T-helper 9 cell (primary cell): ENCODE data around the gene RGR.

ENCODE experiments used
- DNase-seq: peaks from one replicate; pipeline ENCODE4 v3.0.0-alpha.2; 2020
- total RNA-seq, 2 donors: gene quantifications; one replicate each; lab custom pipeline; 2026; lab: John Stamatoyannopoulos, UW

Gene RGR
- total RNA-seq: 0 reads per million in 2 donors

- DNase-seq: no peak
These were observed at the start of gene RGR for GRCh38 chr10:84244651-84245270. RGR (plus strand) TSS chr10:84245053; CDS start chr10:84245091, 38 bp downstream.

- DNase-seq: no peak
These were observed 48.8 kb upstream of the RGR start for GRCh38 chr10:84196083-84196482.

- no peak for DNase-seq
These were observed 47.9 kb upstream of the RGR start for GRCh38 chr10:84196941-84197340.

- DNase-seq: no peak
These were observed 47.2 kb upstream of the RGR start for GRCh38 chr10:84197643-84198042.

- no peak for DNase-seq
These were observed 46.5 kb upstream of the RGR start for GRCh38 chr10:84198206-84198915.

GRCh38 chr10:84200537-84201243, 44.2 kb upstream of the RGR start:
- DNase-seq: no peak

- no peak for DNase-seq
These were observed 43.6 kb upstream of the RGR start for GRCh38 chr10:84201244-84201606.

GRCh38 chr10:84201682-84202081, 43.2 kb upstream of the RGR start:
- no peak for DNase-seq

GRCh38 chr10:84202349-84202748, 42.5 kb upstream of the RGR start:
- no peak for DNase-seq

GRCh38 chr10:84204122-84204521, 40.7 kb upstream of the RGR start:
- no peak for DNase-seq

GRCh38 chr10:84204610-84205009, 40.2 kb upstream of the RGR start:
- no peak for DNase-seq

GRCh38 chr10:84205049-84205852, 39.6 kb upstream of the RGR start:
- peak; percentile 47 for DNase-seq

GRCh38 chr10:84205853-84206525, 38.9 kb upstream of the RGR start:
- DNase-seq: no peak

- no peak for DNase-seq
These were observed 36.8 kb upstream of the RGR start for GRCh38 chr10:84208023-84208422.

- no peak for DNase-seq
These were observed 33.3 kb upstream of the RGR start for GRCh38 chr10:84211566-84211965.

GRCh38 chr10:84212014-84212413, 32.8 kb upstream of the RGR start:
- DNase-seq: no peak

GRCh38 chr10:84213076-84213475, 31.8 kb upstream of the RGR start:
- DNase-seq: no peak

GRCh38 chr10:84214046-84214572, 30.7 kb upstream of the RGR start:
- no peak for DNase-seq

GRCh38 chr10:84214612-84215235, 30.1 kb upstream of the RGR start:
- no peak for DNase-seq

- no peak for DNase-seq
These were observed 28.0 kb upstream of the RGR start for GRCh38 chr10:84216834-84217233.

GRCh38 chr10:84217746-84218145, 27.1 kb upstream of the RGR start:
- DNase-seq: no peak

- no peak for DNase-seq
These were observed 22.9 kb upstream of the RGR start for GRCh38 chr10:84221916-84222315.
